Nucleus accumbens (tissue), 56 donors: ENCODE results near the gene NRG3.

Source experiments
- DNase-seq, 56 donors: peaks; one replicate each; lab custom pipeline; 2025; lab: John Stamatoyannopoulos, UW

Gene NRG3

GRCh38 chr10:81874875-81875466 is at the start of gene NRG3:
TSS of gene NRG3 (plus strand) at chr10:81875194.
- peak in 16 of 56 donors; percentile 4 to 58 (median 26) for DNase-seq

GRCh38 chr10:81828251-81828650 is 46.7 kb upstream of the NRG3 start:
- DNase-seq = peak in 3 of 56 donors; percentile 2 to 16 (median 6)

- DNase-seq = no peak
These were observed 43.9 kb upstream of the NRG3 start for GRCh38 chr10:81831060-81831459.

GRCh38 chr10:81838950-81839349 is 36.0 kb upstream of the NRG3 start:
- peak in 6 of 56 donors; percentile 1 to 16 (median 6) for DNase-seq

GRCh38 chr10:81843042-81843441 is 32.0 kb upstream of the NRG3 start:
- no peak for DNase-seq

- DNase-seq = no peak
These were observed 27.3 kb upstream of the NRG3 start for GRCh38 chr10:81847675-81848074.

GRCh38 chr10:81848514-81848913 is 26.5 kb upstream of the NRG3 start:
- no peak for DNase-seq

- DNase-seq = no peak
These were observed 26.1 kb upstream of the NRG3 start for GRCh38 chr10:81848931-81849330.

- no peak for DNase-seq
These were observed 12.4 kb upstream of the NRG3 start for GRCh38 chr10:81862596-81862995.

- DNase-seq = no peak
These were observed 11.2 kb upstream of the NRG3 start for GRCh38 chr10:81863771-81864170.

GRCh38 chr10:81865581-81865980 is 9.4 kb upstream of the NRG3 start:
- no peak for DNase-seq

- DNase-seq = no peak
These were observed 8.2 kb upstream of the NRG3 start for GRCh38 chr10:81866753-81867152.

GRCh38 chr10:81870472-81870871 is 4.5 kb upstream of the NRG3 start:
- no peak for DNase-seq

- DNase-seq = no peak
These were observed 3.4 kb upstream of the NRG3 start for GRCh38 chr10:81871558-81871957.

GRCh38 chr10:81872206-81872862 is 2.7 kb upstream of the NRG3 start:
- DNase-seq = no peak

GRCh38 chr10:81873231-81873931 is 1.6 kb upstream of the NRG3 start:
- peak in 1 of 56 donors; percentile 24 for DNase-seq

- peak in 27 of 56 donors; percentile 16 to 62 (median 39) for DNase-seq
These were observed 820 bp upstream of the NRG3 start for GRCh38 chr10:81873932-81874816.

- DNase-seq = peak in 1 of 56 donors; percentile 34
These were observed 666 bp downstream of the NRG3 start for GRCh38 chr10:81875467-81876252.

GRCh38 chr10:81876253-81877077 is 1.5 kb downstream of the NRG3 start:
- peak in 29 of 56 donors; percentile 7 to 67 (median 22) for DNase-seq
